Psoas muscle (tissue), 8 donors: ENCODE measurements around the gene DCLRE1B. TPM values are rescaled to one million over a fixed set of nuclear protein-coding genes. Genes with fewer than 3 reads are reported as not detected.

Experiments used
- ATAC-seq, 4 donors: fragments of 200-7000 bp; cut with Tn5 transposase; one replicate each; pipeline ENCODE4 v1.9.1; 2020; ENCODE audit warnings: moderate library complexity in 3 of 4, mild to moderate bottlenecking in 2 of 4
- DNase-seq, 2 donors: peaks; one replicate each; pipeline ENCODE4 v3.0.0-alpha.2; 2020
- H3K27ac ChIP-seq: fragments of 200-600 bp; one replicate; pipeline ENCODE4 v1.8.0; 2022
- H3K27me3 ChIP-seq, 3 donors: fragments of 200-600 bp in 1 of 3; one replicate each; pipeline versions ENCODE4 v1.6.1 to v1.8.0; 2013 to 2022; ENCODE audit warnings: low read length in 2 of 3, mild to moderate bottlenecking in 2 of 3, moderate library complexity in 1 of 3; ENCODE audit not compliant: insufficient read depth in 3 of 3
- H3K36me3 ChIP-seq, 2 donors: fragments of 200-600 bp in 1 of 2; one replicate each; pipeline versions ENCODE4 v1.6.1 to v1.8.0; 2013 to 2022; ENCODE audit warnings: low read depth in 1 of 2, mild to moderate bottlenecking in 1 of 2, moderate library complexity in 1 of 2; ENCODE audit not compliant: insufficient read depth in 1 of 2
- H3K4me1 ChIP-seq: fragments of 200-600 bp; one replicate; pipeline ENCODE4 v1.8.0; 2022
- H3K4me3 ChIP-seq: fragments of 200-600 bp; one replicate; pipeline ENCODE4 v1.8.0; 2022; ENCODE audit warnings: mild to moderate bottlenecking
- H3K9me3 ChIP-seq: fragments of 200-600 bp; one replicate; pipeline ENCODE4 v1.8.0; 2022
- CTCF ChIP-seq: fragments of 200-600 bp; IDR thresholded peaks from one replicate; pipeline ENCODE4 v1.8.0; 2022; ENCODE audit warnings: antibody characterized with exemption
- WGBS, 3 donors: extraction: QIAGEN DNeasy Blood & Tissue Kit; methylation state at CpG; one replicate each; pipeline versions ENCODE4 v1.1.6 to v1.1.7; 2013; 5-methylcytosine and 5-hydroxymethylcytosine counted together
- intact Hi-C, 2 donors: fragments of 100-400 bp; cut with DNase I; formaldehyde crosslinking; loops; one replicate each; pipeline versions ENCODE4 v1.11.0 to v1.14.2; 2022
- polyA plus RNA-seq, 3 donors: library from polyadenylated mRNA; stranded (reverse); fragments of 200-250 nt; gene quantifications; one replicate each; pipeline ENCODE4 v1.2.3, GENCODE V29; 2013
- total RNA-seq, 4 donors: library from RNA; stranded (reverse); fragmentation: NEBNext Ultra II Directional in 2 of 4; extraction: Animal tissue kit (Norgen Biotek cat#: 25700) in 2 of 4; gene quantifications; one replicate each; pipeline versions ENCODE4 v1.2.1 to v1.2.4, GENCODE V29; 2021 to 2023
- donor health status: healthy with polysubstance abuse.
- donor health status: DM: no; HTN: no; CAD: no; lungs with moderate emphysema.
- donor health status: Bipolar disorder and iron deficiency.
- donor health status: healthy.
- donor health status: DM: yes; HTN: yes; CAD: no.
- donor health status: DM: no; HTN: no; CAD: no.
- donor health status: DM: no; HTN: no; CAD: no.
- donor health status: DM: yes; HTN: yes; CAD: no.

The DCLRE1B gene
- total and polyA plus RNA-seq, 7 donors = 1.2 to 2.6 (median 2.2) TPM

GRCh38 chr1:113858418-113858817 lies 46.7 kb upstream of the DCLRE1B start:
- intact Hi-C loops = no loop called here
- no peak for ATAC-seq

GRCh38 chr1:113858982-113859381 lies 46.1 kb upstream of the DCLRE1B start:
- H3K4me1 ChIP-seq = no peaks in the 10 kb centered on the region
- DNase-seq = no peak
- TF ChIP-seq CTCF = no peak
- intact Hi-C loops = no loop called here
- no peak for ATAC-seq
- H3K4me3 ChIP-seq = no peak overlapping the region
- H3K27ac ChIP-seq = no peak overlapping the region
- no peaks in the 10 kb centered on the region for H3K9me3 ChIP-seq
- no peaks in the 10 kb centered on the region for H3K27me3 ChIP-seq
- WGBS, 3 donors = 80 to 97% (median 86%) methylated on average over 1 of the region's 1 CpG
- no peaks in the 10 kb centered on the region for H3K36me3 ChIP-seq

More at GRCh38 chr1:113858418-113858817, 46.7 kb upstream of the DCLRE1B start:
- H3K27ac ChIP-seq = no peak overlapping the region
- TF ChIP-seq CTCF = no peak
- H3K36me3 ChIP-seq = no peaks in the 10 kb centered on the region
- H3K4me3 ChIP-seq = no peak overlapping the region
- no peaks in the 10 kb centered on the region for H3K27me3 ChIP-seq
- H3K4me1 ChIP-seq = no peaks in the 10 kb centered on the region
- DNase-seq = no peak
- H3K9me3 ChIP-seq = no peaks in the 10 kb centered on the region
- 74 to 87% (median 83%) methylated on average over 3 of the region's 3 CpGs for WGBS, 3 donors

- Histone ChIP-seq H3K4me3 (no peak overlapping the region), H3K36me3 (no peaks in the 10 kb centered on the region), H3K27me3 (no peaks in the 10 kb centered on the region), H3K4me1 (no peaks in the 10 kb centered on the region), H3K27ac (no peak overlapping the region), H3K9me3 (no peaks in the 10 kb centered on the region)
- DNase-seq = no peak
- TF ChIP-seq CTCF = no peak
- 63 to 72% (median 66%) methylated on average over 3 of the region's 3 CpGs for WGBS, 3 donors
- intact Hi-C loops = no loop called here
- no peak for ATAC-seq
These were observed 45.5 kb upstream of the DCLRE1B start for GRCh38 chr1:113859478-113860175.

GRCh38 chr1:113860891-113861290 lies 44.2 kb upstream of the DCLRE1B start:
- ATAC-seq (no peak), DNase-seq (no peak)
- TF ChIP-seq CTCF = no peak
- 62 to 72% (median 68%) methylated on average over 3 of the region's 3 CpGs for WGBS, 3 donors
- H3K9me3 ChIP-seq = no peaks in the 10 kb centered on the region
- H3K27me3 ChIP-seq = no peaks in the 10 kb centered on the region
- intact Hi-C loops = no loop called here
- no peak overlapping the region for H3K4me3 ChIP-seq
- H3K4me1 ChIP-seq = no peaks in the 10 kb centered on the region
- H3K27ac ChIP-seq = no peak overlapping the region
- no peaks in the 10 kb centered on the region for H3K36me3 ChIP-seq

- Histone ChIP-seq H3K4me1 (no peaks in the 10 kb centered on the region), H3K27ac (no peak overlapping the region), H3K9me3 (no peaks in the 10 kb centered on the region), H3K27me3 (no peaks in the 10 kb centered on the region), H3K36me3 (no peaks in the 10 kb centered on the region), H3K4me3 (no peak overlapping the region)
- WGBS, 3 donors = 82 to 87% (median 85%) methylated on average over 5 of the region's 5 CpGs
- DNase-seq (no peak), ATAC-seq (no peak)
- no peak for TF ChIP-seq CTCF
- intact Hi-C loops = no loop called here
These were observed 43.5 kb upstream of the DCLRE1B start for GRCh38 chr1:113861641-113862040.
